Superior temporal gyrus (tissue), 1 donor: ENCODE data around the gene SCN7A.
"Not testable (repeated sequence)": the region's sequence is repeated elsewhere in the genome, so short reads cannot be mapped to it uniquely, and the experiment has no call there.

ENCODE experiments used
- DNase-seq: peaks from one replicate; pipeline ENCODE4 v3.0.0-alpha.2; 2016; ENCODE audit errors: extremely low spot score

SCN7A gene

DNA sequence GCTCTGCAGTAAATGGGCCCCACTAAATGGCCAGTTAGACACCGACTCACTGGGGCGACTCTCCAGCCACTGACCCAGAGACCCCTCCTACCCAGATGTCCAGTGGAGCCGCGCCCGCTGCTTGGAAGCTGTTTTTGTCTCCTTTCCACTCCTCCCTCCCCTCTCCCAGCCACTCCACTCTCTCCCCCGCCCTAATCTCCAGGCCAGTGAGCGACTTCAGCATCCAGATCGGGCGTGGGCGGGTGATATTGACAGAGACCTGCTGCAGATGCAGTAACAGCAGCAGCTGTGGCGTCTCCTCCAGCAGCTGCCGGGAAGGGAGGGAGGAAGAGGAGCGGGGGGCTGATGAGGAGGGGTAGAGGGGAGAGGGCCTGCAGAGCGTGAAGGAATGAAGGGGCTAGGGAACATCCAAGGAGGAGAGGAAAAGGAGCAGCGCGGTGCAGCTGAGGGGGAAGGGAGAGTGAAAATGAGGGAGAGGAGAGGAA, at the start of gene SCN7A:
TSS of gene SCN7A (minus strand) at position 110 of the 485 bp plus-strand sequence. CDS start 16,553 bp downstream, outside the sequence.
- DNase-seq: no peak

DNA sequence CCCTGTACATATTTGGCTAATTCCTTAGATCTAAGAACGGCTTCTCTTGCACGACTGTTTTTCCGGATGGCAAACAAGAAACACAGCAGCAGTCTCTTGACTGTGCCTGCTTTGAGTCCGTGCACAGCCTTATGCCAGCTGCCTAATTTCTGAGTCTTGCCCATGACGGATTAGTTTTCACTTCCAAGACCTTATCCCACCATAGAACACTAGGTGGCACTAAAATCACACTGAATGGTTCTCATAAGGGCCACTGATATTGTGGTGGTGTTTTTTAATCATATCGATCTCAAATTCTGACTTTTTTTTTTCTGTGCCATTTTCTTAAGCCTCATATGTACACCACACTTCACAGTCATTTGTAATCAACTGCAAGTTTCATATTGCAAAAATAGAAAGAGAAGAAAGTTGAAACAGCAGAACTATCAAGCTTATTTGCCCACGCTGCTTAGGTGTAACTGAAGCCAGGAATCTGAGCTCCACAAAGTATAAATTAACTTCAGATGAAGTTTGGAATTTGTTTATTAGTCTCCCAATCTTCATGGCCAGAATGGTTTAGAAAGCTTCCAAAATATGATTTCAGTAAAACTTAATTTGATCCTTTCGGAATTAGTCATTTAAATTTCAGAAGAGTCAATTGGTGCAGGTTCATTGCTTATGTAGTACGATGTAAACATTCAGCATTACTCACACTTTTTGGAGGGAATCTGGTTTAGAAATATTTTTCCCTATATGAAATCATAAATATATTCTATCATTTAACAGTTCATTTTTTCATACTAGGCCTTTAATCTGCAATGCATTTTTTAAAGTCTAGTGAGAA, 45.5 kb upstream of the SCN7A start:
- peak; percentile 92 for DNase-seq

DNA sequence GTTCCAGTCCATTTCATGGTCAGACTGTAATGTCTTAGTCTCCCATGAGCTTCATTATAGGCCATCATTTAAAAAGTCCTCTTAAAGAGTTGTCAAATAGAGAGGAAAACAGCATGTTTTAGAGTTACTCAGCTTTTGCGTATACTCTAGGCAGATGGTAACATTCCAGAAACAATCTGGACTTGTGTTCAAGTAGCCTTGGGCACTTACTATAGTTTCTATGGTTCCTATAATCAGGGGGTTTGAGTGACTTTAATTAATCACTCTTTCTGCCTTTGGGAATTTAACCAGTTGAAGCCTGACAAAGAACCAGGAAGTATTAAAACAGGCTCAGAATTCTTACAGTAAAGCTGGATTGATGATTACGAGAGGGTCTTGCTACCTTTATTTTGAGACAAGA, 42.1 kb upstream of the SCN7A start:
- no peak for DNase-seq

DNA sequence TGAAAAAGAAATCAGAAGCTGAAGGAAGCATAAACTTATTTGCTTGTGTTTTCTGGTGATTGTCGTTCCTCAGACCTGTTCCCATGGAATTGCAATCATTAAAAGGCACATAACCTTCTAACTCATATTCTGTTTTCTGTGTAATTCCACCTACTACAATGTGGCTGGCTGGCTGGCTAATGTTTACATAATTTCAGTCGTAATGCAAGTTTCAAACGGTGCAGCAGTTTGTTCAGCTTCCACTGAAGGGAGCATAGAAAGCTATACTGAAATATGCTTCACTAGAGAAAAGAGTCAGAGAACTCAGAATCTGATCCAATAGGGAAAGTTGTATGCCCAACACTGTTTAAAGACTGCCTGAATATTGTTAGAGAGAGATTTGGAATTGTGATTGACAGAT, 27.1 kb upstream of the SCN7A start:
- DNase-seq: no peak

DNA sequence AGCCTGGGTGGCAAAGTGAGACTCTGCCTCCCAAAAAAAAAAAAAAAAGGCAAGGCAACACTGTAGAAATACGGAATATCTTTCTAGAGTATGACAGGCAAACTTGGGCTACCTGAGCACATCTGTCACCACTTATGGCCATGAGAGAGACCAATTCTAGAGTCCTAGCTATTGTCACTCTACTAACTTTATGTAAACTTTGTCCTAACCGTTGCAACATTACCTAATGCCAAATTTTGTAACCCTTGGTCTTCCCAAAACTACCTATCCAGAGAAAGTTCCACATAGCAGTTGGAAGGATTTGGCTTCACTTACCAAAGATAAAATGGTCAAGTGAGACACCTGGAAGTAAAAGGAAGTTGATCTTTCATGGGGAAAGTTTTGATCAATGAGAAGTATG, 26.6 kb upstream of the SCN7A start:
- no peak for DNase-seq

DNA sequence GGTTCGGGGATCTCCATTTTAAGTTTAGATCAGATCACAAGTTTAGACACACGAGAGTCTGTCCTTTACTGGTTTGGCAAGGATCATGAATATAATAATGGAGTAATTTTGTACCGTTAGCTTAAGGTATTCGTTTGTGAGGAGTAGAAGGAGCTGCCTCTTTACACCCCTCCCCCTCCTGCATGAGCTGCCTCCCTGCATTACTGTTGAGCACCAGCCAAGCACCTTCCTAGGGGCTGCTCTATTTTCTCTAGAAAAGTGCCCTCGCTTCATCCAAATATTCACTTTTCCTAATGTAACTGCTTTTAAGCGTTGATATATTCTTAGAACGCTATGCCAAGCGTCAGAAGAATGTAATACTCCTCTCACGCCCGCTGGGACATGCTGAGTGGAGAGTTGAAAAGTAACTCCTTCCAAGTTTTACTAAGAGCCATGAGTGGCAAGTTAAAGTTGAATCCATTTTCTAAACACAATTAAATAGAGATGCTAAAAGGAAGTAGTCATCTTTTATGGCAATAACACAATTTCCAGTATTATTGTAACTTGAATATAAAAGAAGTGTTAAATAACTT, 25.4 kb upstream of the SCN7A start:
- no peak for DNase-seq

DNA sequence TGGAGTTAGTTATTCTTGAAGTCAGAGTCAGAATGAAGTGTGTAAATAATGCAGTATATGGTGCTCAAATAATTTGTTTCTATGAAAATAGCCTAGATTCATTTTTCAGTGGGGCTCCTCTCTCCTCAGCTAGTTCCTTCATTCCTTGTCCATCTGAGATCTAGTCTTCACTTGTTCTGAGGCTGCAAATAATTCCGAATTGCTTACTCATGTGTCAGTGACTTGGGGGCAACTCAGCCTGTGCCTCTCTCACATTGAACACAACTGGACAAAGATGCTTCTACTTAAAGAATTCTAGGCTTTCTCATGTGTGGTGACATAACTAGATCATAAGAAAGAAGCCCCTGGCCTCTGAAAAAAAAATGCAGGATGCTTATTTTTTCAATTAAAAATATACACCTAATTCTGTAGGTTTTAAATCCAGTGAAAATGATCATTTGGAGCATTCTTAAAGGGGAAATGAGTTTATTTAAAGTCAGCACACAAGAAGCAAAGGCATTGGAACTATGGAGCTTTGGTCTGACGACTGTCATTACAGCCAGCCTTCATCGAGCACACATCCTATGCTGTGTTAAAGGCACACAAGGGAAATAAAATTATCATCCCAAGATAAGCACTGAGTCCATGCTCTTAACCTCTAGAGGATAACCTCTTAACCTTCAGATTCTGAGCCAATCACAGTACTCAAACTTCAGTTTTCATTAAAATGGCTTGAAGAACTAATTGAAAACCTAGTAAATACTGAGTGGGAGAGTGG, 24.8 kb upstream of the SCN7A start:
- DNase-seq: no peak

DNA sequence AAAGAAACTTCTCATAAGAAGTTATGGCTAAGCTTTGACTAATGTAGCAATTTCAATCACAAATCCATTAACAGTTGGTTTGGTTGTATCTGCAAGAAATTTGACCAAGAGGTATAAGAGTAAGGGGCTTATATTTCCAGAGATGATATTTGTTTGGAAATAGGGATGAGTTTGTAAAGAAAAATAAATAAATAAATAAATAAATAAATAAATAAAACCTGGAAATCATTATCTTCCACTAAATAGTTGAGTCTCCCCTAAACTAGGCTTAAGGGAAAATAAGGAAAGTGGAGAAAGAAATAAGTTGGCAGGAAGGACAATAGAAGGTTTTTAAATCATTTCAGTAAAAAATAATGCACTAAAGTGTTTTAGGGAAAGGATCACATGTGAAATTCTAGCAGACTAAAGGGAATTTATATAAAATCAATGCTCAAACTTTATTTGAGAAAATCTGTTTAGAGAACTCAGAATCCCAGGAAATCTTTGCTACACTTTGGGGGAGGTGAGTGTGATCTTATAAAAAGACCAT, 23.5 kb upstream of the SCN7A start:
- no peak for DNase-seq

DNA sequence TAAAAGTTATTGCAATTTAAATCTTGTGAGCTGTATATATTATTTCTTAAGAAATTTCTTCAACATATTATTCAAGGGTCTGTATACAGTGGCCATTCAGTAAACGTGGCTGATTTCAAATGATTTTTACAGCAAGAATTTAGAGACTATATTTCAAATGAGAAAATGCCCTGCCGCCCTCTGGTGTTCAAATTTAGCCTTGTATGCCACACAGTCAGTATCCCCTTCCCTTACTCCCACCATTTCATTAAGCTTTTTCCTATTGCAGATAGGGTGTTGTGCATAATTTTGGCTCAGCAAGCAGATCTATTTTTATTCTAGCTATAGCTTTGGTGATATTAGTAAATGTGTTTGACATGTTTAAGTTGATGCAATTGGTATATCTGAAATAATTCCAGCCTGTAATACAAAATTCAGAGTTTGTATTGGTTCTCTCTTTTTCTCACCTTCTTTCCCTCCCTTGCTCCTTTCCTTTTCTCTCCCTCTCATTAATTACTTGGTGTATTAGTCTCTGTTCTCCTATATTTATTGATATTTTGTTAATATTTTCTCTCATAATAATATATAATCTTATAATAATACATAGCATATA, 22.8 kb upstream of the SCN7A start:
- DNase-seq: peak; percentile 67

DNA sequence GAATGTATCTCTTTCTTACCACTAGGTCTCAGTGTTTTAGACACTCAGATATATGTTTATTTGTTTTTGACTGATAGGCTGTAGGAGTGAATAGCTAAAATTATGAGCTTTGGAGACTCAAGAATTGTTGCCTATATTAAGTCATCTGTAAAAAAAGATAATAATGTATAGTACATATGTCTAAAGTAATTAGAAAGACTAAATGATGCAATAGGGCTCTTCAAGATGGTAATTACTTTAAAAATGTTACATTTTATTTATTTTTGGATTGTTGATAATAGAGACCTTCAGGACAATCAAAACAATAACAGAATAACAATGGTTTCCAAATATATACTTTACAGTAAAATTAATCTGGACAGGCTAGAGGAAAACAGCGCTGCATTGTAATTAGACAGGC, 19.9 kb upstream of the SCN7A start:
- no peak for DNase-seq

DNA sequence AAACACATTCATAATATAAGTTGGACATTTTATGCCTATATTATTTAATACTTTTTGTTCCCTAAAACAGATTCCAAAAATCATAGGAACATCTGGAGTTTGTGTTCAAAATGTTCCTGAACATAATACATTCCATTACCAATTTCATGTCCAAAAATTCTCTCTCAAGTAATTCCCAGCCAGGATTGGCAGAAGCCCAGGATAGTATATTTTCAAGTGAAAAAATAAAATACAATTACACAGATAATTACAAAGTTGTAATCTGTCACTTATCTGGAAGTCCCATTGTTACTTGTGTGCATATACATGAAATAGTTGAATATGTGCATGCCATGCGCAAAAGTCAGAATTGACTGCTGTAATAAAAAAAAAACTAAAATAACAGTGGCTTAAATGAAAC, 5.2 kb upstream of the SCN7A start:
- no peak for DNase-seq

DNA sequence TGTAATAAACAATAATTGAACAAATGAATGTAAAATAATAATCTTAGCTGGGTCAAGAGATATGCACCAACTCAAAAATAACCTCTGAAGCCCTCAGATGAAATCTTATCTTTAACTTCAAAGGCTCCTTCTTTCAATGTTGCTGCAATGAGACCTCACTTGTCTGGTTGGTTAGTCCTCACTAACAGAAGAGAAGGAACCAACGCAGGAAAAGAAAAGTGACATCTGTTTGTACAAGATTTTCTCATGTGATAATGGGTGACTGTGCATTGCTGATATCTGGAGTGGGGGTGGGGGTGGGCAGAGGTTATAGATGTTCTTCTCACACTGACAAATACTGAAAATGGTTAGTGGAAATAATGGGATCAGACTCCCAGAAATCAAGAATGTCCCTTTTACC, 2.6 kb downstream of the SCN7A start:
- DNase-seq: no peak

DNA sequence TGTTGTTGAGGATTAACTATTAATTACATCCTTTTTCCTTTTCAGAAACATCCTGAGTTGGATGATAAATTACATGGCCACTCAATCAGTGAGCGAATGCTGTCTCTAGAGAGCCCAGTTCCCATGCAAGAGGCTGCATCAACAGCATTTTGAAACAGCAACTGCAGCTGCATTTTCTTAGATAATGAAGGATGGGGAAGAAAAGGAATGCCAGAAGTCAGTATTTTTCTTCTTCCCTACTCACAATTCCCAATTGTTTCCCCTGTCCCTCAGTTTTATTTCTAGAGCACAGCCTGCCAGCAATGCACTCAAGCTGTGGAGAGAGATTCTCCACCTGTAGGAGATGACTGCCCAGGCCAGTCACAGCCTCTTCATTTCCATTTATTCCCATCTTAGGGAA, 6.9 kb downstream of the SCN7A start:
- no peak for DNase-seq

DNA sequence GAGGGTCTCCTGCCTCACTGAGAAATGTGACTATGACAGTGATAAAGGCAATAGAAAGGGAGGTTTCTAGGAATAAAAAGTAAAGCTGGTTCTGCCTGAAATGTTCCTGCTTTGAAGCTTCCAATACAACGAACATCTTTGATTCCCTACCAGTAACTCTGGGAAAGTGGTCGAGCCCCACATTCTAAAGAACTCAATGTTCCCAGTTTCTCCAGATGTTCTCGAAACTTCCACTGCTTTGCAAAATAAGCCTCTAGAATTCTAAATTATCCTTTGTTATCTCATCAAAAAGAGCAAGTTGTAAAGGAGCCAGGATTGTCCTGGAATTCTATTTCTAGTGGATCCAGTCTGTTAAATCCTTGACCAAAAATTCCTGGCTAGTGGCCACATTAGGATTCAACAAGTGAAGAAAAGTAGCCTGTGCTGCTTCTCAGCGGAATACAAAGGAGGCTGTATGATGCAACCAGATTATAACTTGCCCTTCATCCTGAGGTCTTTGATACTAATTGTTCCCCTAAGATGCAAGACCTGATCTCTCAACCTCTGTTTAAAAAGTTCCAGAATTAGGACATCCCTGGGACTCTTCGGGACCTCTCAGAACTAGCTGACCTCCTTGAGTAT, 8.4 kb downstream of the SCN7A start:
- no peak for DNase-seq

DNA sequence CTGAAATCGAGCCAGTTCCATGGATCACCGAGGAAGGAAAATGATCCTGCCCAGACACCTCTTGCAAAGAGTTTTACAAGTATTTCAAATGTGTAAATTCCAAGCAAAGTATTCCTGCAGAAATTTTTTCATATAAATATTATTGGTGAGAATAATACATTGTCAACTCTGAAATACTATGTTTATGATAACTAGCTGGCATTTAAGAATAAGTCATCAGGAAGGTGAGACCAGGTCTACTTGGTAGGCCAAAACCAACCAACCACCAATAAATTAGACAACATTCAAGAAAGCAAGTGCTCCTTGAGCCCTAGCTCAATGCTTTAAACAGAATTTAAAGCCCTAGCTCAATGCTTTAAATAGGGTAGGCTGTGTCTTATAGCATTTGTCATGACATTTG, 21.7 kb downstream of the SCN7A start:
- no peak for DNase-seq

DNA sequence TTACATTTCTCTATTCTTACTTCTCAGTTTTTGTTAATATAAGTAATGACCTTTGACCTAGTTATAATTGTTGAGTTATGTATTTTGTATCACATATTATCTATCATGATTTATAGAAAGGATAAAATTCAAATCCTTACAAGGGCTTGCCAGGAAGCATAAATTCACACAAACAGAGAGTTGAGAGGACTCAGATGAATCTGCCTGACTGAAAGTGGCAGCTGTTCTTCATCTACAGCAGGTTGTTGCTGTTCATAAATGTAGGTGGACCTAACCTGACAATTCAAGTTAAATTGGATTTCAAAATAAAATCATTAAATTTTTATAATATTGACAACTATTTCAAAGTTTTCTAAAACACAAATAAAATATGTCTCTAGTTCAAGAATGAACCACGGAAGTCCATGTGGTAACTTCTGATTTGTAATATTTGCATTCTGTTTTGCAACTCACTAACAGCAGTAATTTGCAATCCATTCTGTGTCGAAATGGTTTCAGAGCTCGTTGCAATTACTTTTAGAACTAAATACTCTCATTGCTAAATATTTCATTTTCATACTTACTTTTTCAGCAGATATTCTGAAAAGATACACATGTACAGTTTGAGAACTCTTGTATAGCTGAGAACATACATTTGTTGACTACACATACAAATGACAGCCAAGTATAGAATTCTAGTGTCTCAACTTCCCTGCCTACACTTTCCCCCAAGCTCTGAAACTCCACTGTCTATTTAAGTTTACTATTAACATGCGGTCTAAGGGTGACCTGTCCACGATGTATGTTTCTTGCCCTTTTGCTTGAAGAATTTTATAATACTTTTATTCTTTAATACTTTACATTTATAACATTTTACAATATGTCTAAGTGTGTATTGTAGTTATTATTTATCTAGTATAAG, 25.7 kb downstream of the SCN7A start:
- no peak for DNase-seq

DNA sequence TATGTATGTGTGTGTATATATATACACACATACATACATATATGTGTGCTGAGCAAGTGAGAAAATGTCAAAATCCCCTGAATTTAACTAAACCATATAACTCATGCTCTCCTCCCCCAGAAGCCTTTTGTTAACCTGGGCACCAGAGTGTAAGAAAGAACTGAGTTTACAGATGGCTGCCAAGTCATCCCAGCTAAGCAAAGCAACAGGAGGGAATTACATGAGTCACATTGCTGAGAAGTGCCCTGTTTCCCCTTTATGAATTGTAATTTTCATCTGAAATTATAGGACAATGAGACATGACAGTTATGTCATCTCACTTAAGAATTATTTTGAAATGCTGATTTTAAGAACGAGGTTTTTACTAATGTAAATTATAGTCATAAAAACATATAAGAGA, 29.9 kb downstream of the SCN7A start:
- no peak for DNase-seq

DNA sequence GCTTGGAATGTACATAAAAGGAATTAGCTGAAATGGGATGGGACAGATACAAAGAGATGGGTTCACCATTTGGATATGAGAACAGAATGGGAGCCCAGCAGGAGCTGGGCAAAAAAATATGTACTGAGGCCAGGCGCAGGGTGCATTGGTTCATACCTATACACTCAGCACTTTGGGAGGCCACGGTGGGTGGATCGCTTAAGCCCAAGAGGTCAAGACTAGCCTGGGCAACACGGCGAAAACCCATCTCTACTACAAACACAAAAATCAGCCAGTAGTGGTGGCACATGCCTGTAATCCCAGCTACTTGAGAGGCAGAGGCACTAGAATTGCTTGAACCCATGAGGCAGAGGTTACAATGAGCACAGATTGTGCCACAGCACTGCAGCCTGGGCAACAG, 30.4 kb downstream of the SCN7A start:
- DNase-seq: no peak

DNA sequence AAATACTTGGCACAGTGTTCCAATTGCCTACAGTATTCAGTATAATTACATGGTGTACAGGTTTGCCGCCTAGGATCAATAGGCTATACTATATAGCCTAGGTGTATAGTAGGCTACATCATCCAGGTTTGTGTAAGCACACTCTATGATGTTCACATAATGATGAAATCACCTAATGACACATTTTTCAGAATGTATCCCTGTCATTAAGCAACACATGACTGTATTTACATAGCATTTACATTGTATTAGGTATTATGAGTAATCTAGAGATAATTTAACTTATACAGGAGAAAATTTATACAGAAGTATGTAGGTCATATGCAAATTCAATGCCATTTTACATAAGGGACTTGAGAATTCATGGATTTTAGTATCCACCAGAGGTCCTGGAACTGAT, 35.4 kb downstream of the SCN7A start:
- DNase-seq: no peak

DNA sequence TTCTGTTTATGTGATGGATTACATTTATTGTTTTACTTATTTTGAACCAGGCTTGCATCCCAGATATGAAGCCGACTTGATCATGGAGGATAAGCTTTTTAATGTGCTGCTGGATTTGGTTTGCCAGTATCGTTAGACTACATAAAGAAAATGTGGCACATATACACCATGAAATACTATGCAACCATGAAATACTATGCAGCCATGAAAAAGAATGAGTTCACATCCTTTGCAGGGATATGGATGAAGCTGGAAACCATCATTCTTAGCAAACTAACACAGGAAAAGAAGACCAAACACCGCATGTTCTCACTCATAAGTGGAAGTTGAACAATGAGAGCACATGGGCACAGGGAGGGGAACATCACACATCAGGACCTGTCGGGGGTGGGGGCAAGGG, 38.2 kb downstream of the SCN7A start:
- not testable (repeated sequence) for DNase-seq
